GM18907 (cell line): ENCODE results near the gene SNRPD2.

Experiments used
- ATAC-seq: cut with Tn5 transposase; IDR thresholded peaks from one replicate; pipeline ENCODE4 v1.9.1; 2021; ENCODE audit warnings: mild to moderate bottlenecking, moderate library complexity; ENCODE audit not compliant: unreplicated experiment

Gene SNRPD2

GRCh38 chr19:45660636-45661035 is 31.1 kb downstream of the SNRPD2 start:
- ATAC-seq, result no peak

- ATAC-seq, result no peak
Observed at GRCh38 chr19:45659096-45659729, 32.5 kb downstream of the SNRPD2 start.

GRCh38 chr19:45657520-45658167 is 34.1 kb downstream of the SNRPD2 start:
- ATAC-seq, result no peak

- no peak for ATAC-seq
Observed at GRCh38 chr19:45655073-45655472, 36.7 kb downstream of the SNRPD2 start.

- ATAC-seq, result no peak
Observed at GRCh38 chr19:45653634-45654033, 38.1 kb downstream of the SNRPD2 start.

GRCh38 chr19:45650722-45651121 is 41.0 kb downstream of the SNRPD2 start:
- no peak for ATAC-seq

- ATAC-seq, result no peak
Observed at GRCh38 chr19:45646345-45646698, 45.4 kb downstream of the SNRPD2 start.

- peak; percentile 23 for ATAC-seq
Observed at GRCh38 chr19:45645631-45646344, 46.0 kb downstream of the SNRPD2 start.

GRCh38 chr19:45645068-45645630 is 46.6 kb downstream of the SNRPD2 start:
- ATAC-seq, result no peak

GRCh38 chr19:45643927-45644771 is 47.6 kb downstream of the SNRPD2 start:
- no peak for ATAC-seq

- ATAC-seq, result peak; percentile 30
Observed at GRCh38 chr19:45643024-45643926, 48.5 kb downstream of the SNRPD2 start.

- peak; percentile 44 for ATAC-seq
Observed at GRCh38 chr19:45641274-45642105, 50.3 kb downstream of the SNRPD2 start.

- no peak for ATAC-seq
Observed at GRCh38 chr19:45640849-45641273, 50.9 kb downstream of the SNRPD2 start.

GRCh38 chr19:45638930-45639729 is 52.6 kb downstream of the SNRPD2 start, which contains the start of gene EML2:
EML2 (minus strand) TSS chr19:45639397; CDS start chr19:45639376, 21 bp downstream.
- no peak for ATAC-seq

GRCh38 chr19:45637890-45638667 is 53.7 kb downstream of the SNRPD2 start:
- no peak for ATAC-seq
